ENCODE results near the gene CSTPP1. TPM values are rescaled to one million over a fixed set of nuclear protein-coding genes. Genes with fewer than 3 reads are reported as not detected.

The CSTPP1 gene
- total and polyA plus RNA-seq, 2 of the 8 experiments (the other 6 are each of a cell fraction or from before 2014, with no cell fraction given), result 24.2 to 28.7 TPM

GRCh38 chr11:46958777-46959176, 22.2 kb downstream of the CSTPP1 start:
- no peak overlapping the region for H2AFZ ChIP-seq (ENCODE audit: low read length)

More at GRCh38 chr11:46958777-46959176, 22.2 kb downstream of the CSTPP1 start:
- Histone ChIP-seq H2BK15ac (ENCODE audit: low read length) (no peak overlapping the region), H3K27ac (ENCODE audit: low read depth, low read length) (no peak overlapping the region), H3K9me3 (ENCODE audit: insufficient read depth in 2 of 2, low read depth in 1 of 2, low read length in 1 of 2) (peaks cover 0 to 3% of the 10 kb centered on the region in 2 experiments; a peak in 2 of 4 replicates), H2BK20ac (ENCODE audit: low read length) (no peak overlapping the region), H2AK5ac (ENCODE audit: low read depth, low read length) (no peak overlapping the region), H3K4me1 (replicated peaks in 1 of 4; ENCODE audit: control insufficient read depth in 3 of 4, insufficient read depth in 4 of 4, low read length in 3 of 4) (no peaks in the 10 kb centered on the region), H3K79me1 (ENCODE audit: low read depth, low read length) (no peaks in the 10 kb centered on the region), H3K4me2 (ENCODE audit: insufficient read depth in 1 of 2, low read depth in 2 of 2, low read length in 2 of 2) (no peak overlapping the region), H4K91ac (replicated peaks; ENCODE audit: insufficient read length, low read length) (no peak overlapping the region), H3K23me2 (ENCODE audit: low read depth, low read length) (no peaks in the 10 kb centered on the region), H3K23ac (ENCODE audit: insufficient read length) (no peak overlapping the region), H3K36me3 (ENCODE audit: control insufficient read depth in 2 of 4, insufficient read depth in 4 of 4, low read length in 3 of 4) (peaks cover 0 to 5% (median 0%) of the 10 kb centered on the region in 4 experiments; a peak in 1 of 8 replicates), H3K14ac (ENCODE audit: insufficient read length) (no peak overlapping the region), H3K18ac (ENCODE audit: extremely low read depth, low read length) (no peak overlapping the region), H2BK120ac (replicated peaks; ENCODE audit: low read depth, low read length) (no peak overlapping the region), H4K20me1 (replicated peaks in 1 of 2; ENCODE audit: control insufficient read depth in 1 of 2, insufficient read depth in 2 of 2, low read length in 2 of 2) (no peaks in the 10 kb centered on the region), H3K9ac (replicated peaks in 1 of 4; ENCODE audit: extremely low read depth in 1 of 4, low read depth in 3 of 4, low read length in 3 of 4) (no peak overlapping the region), H2BK5ac (ENCODE audit: low read depth, low read length) (no peak overlapping the region), H2BK12ac (ENCODE audit: low read depth, low read length) (no peak overlapping the region), H3K79me2 (ENCODE audit: control insufficient read depth in 1 of 2, insufficient read depth in 2 of 2, low read length in 2 of 2) (no peaks in the 10 kb centered on the region), H3K56ac (replicated peaks; ENCODE audit: insufficient read length, low read depth, low read length) (no peak overlapping the region), H4K8ac (ENCODE audit: extremely low read depth, insufficient read depth, low read length) (no peak overlapping the region), H3K27me3 (replicated peaks in 1 of 4; ENCODE audit: control insufficient read depth in 3 of 4, extremely low read depth in 1 of 4, insufficient read depth in 3 of 4, low read length in 3 of 4) (no peaks in the 10 kb centered on the region), H3K4me3 (ENCODE audit: extremely low read depth in 1 of 4, insufficient read depth in 2 of 4, low read depth in 3 of 4, low read length in 4 of 4) (no peak overlapping the region), H3K4ac (replicated peaks; ENCODE audit: insufficient read length, low read depth, low read length) (no peak overlapping the region), H4K5ac (ENCODE audit: insufficient read length, low read depth, low read length) (no peak overlapping the region)
- DNase-seq (ENCODE audit: low read depth in 1 of 2, low spot score in 2 of 2) (no peak), FAIRE-seq (no peak)
- POLR2A ChIA-PET (ENCODE audit: partially characterized antibody), result no interaction called here
- WGBS, 2 experiments (ENCODE audit: extremely low coverage in 1 of 2, insufficient coverage in 1 of 2, insufficient read length in 1 of 2, insufficient replicate concordance in 2 of 2, low coverage in 1 of 2, low lambda C conversion rate in 2 of 2, missing lambda C conversion rate in 1 of 2), result 87% methylated on average over 1 of the region's 1 CpG; no CpG with 5 or more reads in 1 of the 2 experiments
- CTCF ChIA-PET (ENCODE audit: partially characterized antibody), result interaction anchor here (0.6 kb wide), 1 partner anchor 97 kb away, joined by 3 read pairs; no protein-coding TSS in a partner anchor
- TF ChIP-seq ASH2L (IDR thresholded peaks at IDR 0.05; ENCODE audit: low read length) (no peak), SAP30 (IDR thresholded peaks at IDR 0.05; ENCODE audit: insufficient read depth, insufficient replicate concordance, low read length) (no peak)
